Upper lobe of left lung (tissue), 4 donors: Measurements from ENCODE around the gene HOOK2.

Experiments
- EP300 ChIP-seq, 4 donors: sonication (generic); formaldehyde crosslinking; IDR thresholded peaks; one replicate each; pipeline ENCODE4 v1.5.1; 2017; ENCODE audit warnings: antibody characterized with exemption in 4 of 4, control low read depth in 2 of 4
- POLR2A ChIP-seq, 4 donors: fragments of 450-650 bp; IDR thresholded peaks; one replicate each; pipeline ENCODE4 v1.5.1; 2016 to 2017; ENCODE audit warnings: antibody characterized with exemption in 4 of 4, mild to moderate bottlenecking in 2 of 4
- POLR2AphosphoS5 ChIP-seq, 2 donors: sonication (generic); formaldehyde crosslinking; IDR thresholded peaks; one replicate each; pipeline ENCODE4 v1.5.1; 2017; ENCODE audit warnings: antibody characterized with exemption in 2 of 2
- TF ChIP-seq, protein P1 (sequence below), 6 experiments: fragments of 450-650 bp in 4 of 6; fragments of 200-600 bp in 2 of 6; sonication (generic) in 2 of 6; IDR thresholded peaks; one replicate each; pipeline ENCODE4 v1.5.1; 2016 to 2019; ENCODE audit warnings: antibody characterized with exemption in 6 of 6

DNA sequence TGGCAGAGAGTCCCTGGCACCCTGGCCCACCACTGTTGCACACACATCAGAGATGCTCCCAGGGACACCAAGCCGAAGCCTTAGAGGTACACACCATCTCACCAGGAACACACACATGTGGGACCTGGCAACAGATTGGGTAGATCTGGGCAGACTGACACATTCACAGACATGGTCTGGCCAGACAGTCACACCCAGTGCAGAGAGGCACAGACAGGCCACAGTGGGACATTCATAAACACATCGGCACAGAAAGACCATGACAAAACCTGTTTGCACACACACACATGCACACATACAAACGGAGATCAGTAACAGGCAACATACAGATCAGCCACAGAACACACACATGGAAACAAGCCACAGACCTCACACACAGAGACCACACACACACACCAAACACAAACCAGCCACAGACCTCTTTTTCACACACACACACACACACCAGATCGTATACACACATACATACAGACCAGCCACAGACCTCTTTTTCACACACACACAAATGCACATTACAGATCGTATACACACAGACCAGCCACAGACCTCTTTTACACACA is 9.6 kb upstream of the HOOK2 start:
- TF ChIP-seq, protein P1, sequence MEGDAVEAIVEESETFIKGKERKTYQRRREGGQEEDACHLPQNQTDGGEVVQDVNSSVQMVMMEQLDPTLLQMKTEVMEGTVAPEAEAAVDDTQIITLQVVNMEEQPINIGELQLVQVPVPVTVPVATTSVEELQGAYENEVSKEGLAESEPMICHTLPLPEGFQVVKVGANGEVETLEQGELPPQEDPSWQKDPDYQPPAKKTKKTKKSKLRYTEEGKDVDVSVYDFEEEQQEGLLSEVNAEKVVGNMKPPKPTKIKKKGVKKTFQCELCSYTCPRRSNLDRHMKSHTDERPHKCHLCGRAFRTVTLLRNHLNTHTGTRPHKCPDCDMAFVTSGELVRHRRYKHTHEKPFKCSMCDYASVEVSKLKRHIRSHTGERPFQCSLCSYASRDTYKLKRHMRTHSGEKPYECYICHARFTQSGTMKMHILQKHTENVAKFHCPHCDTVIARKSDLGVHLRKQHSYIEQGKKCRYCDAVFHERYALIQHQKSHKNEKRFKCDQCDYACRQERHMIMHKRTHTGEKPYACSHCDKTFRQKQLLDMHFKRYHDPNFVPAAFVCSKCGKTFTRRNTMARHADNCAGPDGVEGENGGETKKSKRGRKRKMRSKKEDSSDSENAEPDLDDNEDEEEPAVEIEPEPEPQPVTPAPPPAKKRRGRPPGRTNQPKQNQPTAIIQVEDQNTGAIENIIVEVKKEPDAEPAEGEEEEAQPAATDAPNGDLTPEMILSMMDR (IDR thresholded peaks at IDR 0.05) = no peak
- TF ChIP-seq EP300 (IDR thresholded peaks at IDR 0.05) = no peak
- no peak for TF ChIP-seq POLR2A (IDR thresholded peaks at IDR 0.05)
- no peak for TF ChIP-seq POLR2AphosphoS5 (IDR thresholded peaks at IDR 0.05)
